ENCODE measurements around the gene SELENOH.

SELENOH gene

DNA sequence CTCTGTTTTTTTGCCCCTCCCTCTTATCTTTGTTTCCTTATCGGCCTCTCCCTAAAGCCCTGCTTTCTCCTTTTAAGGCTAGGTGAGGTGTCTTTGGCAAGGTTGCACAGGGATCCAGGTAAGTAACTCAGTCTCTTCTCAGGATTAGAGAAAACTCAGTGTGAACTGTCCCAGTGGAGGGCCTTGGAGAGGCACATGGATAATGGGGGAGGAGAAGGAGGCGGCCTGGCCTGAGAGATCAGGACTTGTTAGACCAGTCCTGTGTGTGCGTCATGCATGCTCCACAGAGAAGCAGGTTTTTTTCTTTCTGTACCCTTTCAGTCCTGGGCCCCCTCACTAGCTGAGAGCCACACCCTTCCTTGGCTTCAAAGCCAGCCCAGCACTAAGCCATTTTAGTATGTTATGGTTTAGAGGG lies 40.2 kb downstream of the SELENOH start:
- DNase-seq (ENCODE audit: low spot score): no peak

DNA sequence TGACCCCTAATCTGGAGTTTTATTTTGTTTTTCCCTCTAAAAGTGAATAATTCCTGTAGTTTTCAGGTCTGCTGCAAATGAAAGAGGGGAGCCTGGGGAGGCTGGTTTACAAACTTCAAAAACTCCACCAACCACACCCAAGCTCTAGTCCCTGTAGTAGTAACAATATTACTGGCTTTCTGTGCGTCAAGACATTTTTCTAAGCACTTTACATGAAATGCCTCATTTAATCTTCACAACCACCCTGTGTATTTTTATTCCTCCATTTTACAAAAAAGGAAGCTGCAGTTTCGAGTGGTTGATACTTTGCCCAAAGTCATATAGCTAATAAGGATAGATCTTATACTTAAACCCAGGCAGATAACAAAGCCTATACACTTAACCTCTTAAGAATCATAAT lies 43.8 kb downstream of the SELENOH start:
- DNase-seq (ENCODE audit: low spot score): no peak

DNA sequence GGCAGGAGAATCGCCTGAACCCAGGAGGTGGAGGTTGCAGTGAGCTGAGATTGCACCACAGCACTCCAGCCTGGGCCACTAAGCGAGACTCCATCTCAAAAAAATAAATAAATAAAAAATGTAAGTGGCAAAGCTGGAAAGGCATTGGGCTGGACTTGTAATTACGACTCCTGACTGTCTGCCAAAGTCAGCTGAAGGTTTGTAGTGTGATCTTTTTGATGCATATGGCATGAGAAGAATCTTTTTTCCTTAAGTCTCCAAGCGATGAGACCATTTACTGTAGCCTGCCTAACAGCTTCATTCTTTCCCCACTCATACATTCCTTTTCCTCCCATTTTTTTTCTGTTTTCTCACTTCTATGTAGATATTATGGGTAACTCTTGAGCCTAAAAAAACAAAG lies 45.1 kb downstream of the SELENOH start:
- DNase-seq (ENCODE audit: low spot score): no peak

DNA sequence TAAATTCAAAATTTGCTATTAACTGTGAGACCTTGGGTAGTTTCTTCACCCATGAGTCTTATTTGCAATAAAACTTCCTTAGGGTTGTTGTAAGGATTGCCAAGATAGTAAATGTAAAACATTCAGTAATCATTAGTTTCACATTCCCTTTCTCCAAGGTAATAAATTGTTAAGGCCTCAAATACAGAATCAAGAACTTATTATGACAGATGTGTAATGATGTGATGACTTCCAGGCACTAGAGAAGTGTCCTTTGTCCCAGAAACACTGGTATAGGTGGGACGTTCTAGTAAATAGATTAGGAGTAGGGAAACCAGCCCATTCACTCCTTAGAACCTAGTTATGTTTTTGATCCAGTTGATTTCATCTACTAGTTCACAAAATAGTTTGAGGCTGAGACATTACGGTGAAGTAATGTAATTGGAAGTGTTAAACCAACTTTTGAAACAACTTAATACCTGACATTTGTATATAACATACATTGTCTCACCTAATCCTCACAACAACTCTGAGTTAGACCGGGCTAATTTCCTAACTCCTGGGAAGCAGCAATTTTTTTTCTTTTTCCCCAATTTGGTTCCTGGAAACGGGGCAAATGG lies 45.8 kb downstream of the SELENOH start:
- DNase-seq (ENCODE audit: low spot score): no peak

DNA sequence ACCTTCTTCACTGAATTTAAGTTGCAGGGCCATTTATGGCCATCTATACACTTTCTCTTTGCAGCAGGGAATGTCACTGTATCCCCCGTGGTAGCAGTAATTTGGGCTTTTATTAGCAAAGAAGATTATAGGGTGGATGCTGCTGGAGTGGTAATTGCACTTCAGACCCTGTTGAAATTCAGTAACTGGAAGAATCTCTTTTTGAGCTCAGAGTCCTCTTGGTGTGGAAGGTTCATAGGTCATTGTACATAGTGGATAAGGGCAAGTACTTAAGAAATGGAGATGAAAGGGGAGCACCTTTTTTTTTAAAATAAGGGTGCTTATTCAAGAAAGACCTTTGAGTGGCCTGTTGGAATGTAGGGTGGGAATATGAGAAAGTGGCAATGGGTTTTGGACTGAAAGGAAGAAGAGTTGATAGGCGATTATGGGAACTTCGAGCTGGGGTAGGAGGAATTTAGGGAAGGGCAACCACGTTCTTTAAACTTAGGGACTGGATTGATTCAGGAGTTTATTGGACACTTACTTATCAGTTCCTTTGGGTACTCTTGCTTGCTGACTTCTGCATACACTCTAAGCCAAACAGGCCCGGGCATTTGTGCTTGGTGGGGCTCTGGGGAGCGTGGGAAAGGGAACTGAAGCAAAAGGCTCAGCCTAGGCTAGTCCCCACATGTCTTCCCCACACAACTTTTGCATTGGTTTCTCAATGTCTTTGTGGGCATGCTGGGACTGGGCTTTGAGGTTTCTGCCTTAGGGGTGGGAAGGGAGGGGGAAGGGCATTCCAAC lies 46.8 kb downstream of the SELENOH start:
- no peak for DNase-seq (ENCODE audit: low spot score)

DNA sequence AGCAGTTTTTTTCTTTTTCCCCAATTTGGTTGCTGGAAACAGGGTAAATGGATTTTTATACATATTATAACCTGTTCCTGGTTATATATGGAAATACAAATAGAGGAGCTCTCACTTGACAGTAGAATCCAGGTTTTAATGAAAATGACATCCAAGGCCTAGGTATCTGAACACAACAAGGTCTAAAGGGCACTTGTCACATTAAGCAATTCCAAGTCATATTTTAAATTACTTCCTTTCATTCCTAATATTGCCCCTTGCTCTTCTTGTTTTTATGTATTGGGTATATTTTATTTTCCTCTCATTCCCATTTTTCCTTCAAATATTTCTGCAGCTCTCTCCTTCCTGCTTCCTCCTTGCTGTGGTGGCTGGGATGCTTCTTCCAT lies 47.4 kb downstream of the SELENOH start:
- DNase-seq (ENCODE audit: low spot score): no peak

DNA sequence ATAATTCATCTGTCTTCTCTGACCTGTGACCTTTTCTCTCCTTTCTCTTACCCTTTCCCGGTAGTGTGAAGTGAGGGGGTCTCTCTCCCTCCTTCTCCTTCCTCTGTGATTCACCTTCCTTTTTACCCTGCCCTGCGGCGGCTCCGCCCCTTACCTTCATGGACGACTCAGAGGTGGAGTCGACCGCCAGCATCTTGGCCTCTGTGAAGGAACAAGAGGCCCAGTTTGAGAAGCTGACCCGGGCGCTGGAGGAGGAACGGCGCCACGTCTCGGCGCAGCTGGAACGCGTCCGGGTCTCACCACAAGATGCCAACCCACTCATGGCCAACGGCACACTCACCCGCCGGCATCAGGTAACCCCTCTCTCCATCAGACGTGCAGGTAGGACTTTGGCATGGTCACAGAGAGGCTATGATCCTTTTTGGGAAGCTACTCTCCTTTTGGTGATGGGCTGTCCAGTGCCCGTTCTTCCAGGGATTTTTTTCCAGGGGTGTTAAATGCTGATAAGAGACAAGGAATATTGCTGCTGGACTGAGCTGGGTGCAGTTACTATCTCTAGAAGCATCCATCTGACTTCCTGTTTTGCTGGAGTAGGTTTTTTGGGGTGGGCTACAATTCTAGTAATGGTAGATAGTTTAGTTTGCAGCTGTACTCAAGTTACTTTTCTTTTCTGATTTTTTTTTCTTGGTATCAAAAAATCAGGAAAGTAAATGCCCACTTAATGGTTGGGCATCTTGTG lies 50.2 kb downstream of the SELENOH start:
- DNase-seq (ENCODE audit: low spot score): no peak

DNA sequence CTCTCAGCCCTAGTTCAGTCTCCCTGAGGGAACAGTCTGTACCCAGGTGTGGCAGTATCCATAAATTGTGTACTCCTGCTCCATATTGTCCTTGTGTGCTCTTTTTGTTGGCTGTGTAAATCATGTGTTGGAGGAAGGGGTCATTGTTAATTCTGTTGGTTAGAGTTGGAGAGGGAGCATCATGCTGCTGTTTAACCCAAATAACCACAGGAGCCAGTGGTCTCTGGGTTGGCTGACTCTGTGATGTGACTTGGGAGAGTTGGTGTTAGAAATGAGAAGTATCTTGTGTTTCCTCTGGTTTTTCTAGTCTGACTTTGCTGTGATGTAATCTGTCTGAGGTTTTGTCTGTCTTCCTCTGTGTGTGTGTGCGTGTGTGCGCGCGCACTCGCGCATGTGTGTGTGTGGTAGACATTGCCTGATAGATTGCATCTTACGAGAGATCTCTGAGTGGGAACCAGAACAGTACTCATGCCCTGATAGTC lies 50.8 kb downstream of the SELENOH start:
- DNase-seq (ENCODE audit: low spot score): no peak

DNA sequence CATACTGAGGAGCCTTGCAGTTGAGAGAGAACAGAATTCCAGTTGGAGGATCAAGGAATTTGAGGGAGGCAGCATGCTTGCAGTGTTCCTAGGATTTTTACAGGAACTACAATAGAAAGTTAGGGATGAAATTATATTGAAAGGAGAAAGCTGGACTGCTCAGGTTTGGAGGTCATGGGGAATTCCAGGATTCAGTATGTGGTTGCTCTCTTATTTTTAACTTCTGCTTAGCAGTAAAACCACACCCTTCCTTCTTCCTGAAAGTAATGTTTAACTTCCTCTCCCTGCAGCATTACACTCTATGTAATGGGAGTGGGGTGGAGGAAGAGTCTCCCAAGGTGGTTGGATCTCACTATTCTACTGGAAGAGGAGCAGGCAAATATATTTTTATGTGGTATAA lies 51.6 kb downstream of the SELENOH start:
- DNase-seq (ENCODE audit: low spot score): no peak

Data from D341Med (cell line).